Upper lobe of left lung (tissue), 6 donors: Measurements from ENCODE around the gene HOATZ. TPM values are rescaled to one million over a fixed set of nuclear protein-coding genes. Genes with fewer than 3 reads are reported as not detected.

Source experiments
- ATAC-seq, 2 donors: fragments of 200-7000 bp; cut with Tn5 transposase; one replicate each; pipeline ENCODE4 v1.9.1; 2022; ENCODE audit warnings: mild to moderate bottlenecking in 2 of 2, moderate library complexity in 2 of 2; ENCODE audit not compliant: low FRiP score in 2 of 2
- DNase-seq, 2 donors: peaks; one replicate each; pipeline ENCODE4 v3.0.0-alpha.2; 2019 to 2020
- H3K27ac ChIP-seq, 4 donors: fragments of 200-600 bp; sonication (generic); one replicate each; pipeline ENCODE4 v1.5.1; 2016 to 2019
- H3K27me3 ChIP-seq, 4 donors: fragments of 200-600 bp; sonication (generic); one replicate each; pipeline ENCODE4 v1.5.1; 2017 to 2019
- H3K36me3 ChIP-seq, 4 donors: fragments of 200-600 bp; sonication (generic); one replicate each; pipeline ENCODE4 v1.5.1; 2016 to 2019
- H3K4me1 ChIP-seq, 4 donors: fragments of 200-600 bp; sonication (generic); one replicate each; pipeline ENCODE4 v1.5.1; 2018 to 2019
- H3K4me3 ChIP-seq, 4 donors: fragments of 200-600 bp; sonication (generic); one replicate each; pipeline ENCODE4 v1.5.1; 2017 to 2019; ENCODE audit warnings: mild to moderate bottlenecking in 2 of 4, moderate library complexity in 1 of 4
- H3K9me3 ChIP-seq, 4 donors: fragments of 200-600 bp; sonication (generic); one replicate each; pipeline ENCODE4 v1.5.1; 2018 to 2019
- CTCF ChIP-seq, 6 experiments: fragments of 450-650 bp in 4 of 6; fragments of 200-600 bp in 2 of 6; sonication (generic) in 2 of 6; IDR thresholded peaks; one replicate each; pipeline ENCODE4 v1.5.1; 2016 to 2019; ENCODE audit warnings: antibody characterized with exemption in 6 of 6
- EP300 ChIP-seq, 4 donors: sonication (generic); formaldehyde crosslinking; IDR thresholded peaks; one replicate each; pipeline ENCODE4 v1.5.1; 2017; ENCODE audit warnings: antibody characterized with exemption in 4 of 4, control low read depth in 2 of 4
- POLR2A ChIP-seq, 4 donors: fragments of 450-650 bp; IDR thresholded peaks; one replicate each; pipeline ENCODE4 v1.5.1; 2016 to 2017; ENCODE audit warnings: antibody characterized with exemption in 4 of 4, mild to moderate bottlenecking in 2 of 4
- POLR2AphosphoS5 ChIP-seq, 2 donors: sonication (generic); formaldehyde crosslinking; IDR thresholded peaks; one replicate each; pipeline ENCODE4 v1.5.1; 2017; ENCODE audit warnings: antibody characterized with exemption in 2 of 2
- WGBS, 2 donors: methylation state at CpG; one replicate each; pipeline ENCODE4 v1.1.5; 2017 to 2018; 5-methylcytosine and 5-hydroxymethylcytosine counted together
- total RNA-seq, 6 donors: library from RNA; depleted of rRNA in 4 of 6; stranded (reverse); fragments of >200 nt in 4 of 6; gene quantifications; one replicate each; pipeline versions ENCODE4 v1.1.0 to v1.2.1, GENCODE V29; 2016 to 2021
- donor health status: DM: no; HTN: no; CAD: no; lungs with moderate emphysema.
- donor health status: DM: no; HTN: yes; CAD: no; lungs with severe emphysema.

The HOATZ gene
- total RNA-seq, 6 donors from 2014 or later: 0.37 to 59.0 (median 8.1) TPM

- Histone ChIP-seq H3K27ac (no peak overlapping the region), H3K4me3 (no peak overlapping the region), H3K9me3 (peaks cover 0 to 3% (median 0%) of the 10 kb centered on the region in 4 donors), H3K4me1 (no peaks in the 10 kb centered on the region), H3K27me3 (no peaks in the 10 kb centered on the region), H3K36me3 (no peaks in the 10 kb centered on the region)
- ATAC-seq (no peak), DNase-seq (no peak)
- TF ChIP-seq POLR2AphosphoS5 (IDR thresholded peaks at IDR 0.05): no peak
- no peak for TF ChIP-seq EP300 (IDR thresholded peaks at IDR 0.05)
- TF ChIP-seq CTCF (IDR thresholded peaks at IDR 0.05): no peak
- TF ChIP-seq POLR2A (IDR thresholded peaks at IDR 0.05): no peak
These were observed 40.1 kb upstream of the HOATZ start for GRCh38 chr11:111474432-111474831.

- DNase-seq: no peak
- H3K9me3 ChIP-seq: peaks cover 0 to 3% (median 0%) of the 10 kb centered on the region in 4 donors
- no peak overlapping the region for H3K27ac ChIP-seq
- H3K4me3 ChIP-seq: no peak overlapping the region
- H3K27me3 ChIP-seq: no peaks in the 10 kb centered on the region
- H3K36me3 ChIP-seq: no peaks in the 10 kb centered on the region
- 40 to 41% methylated on average over 2 of the region's 2 CpGs for WGBS, 2 donors
- H3K4me1 ChIP-seq: no peaks in the 10 kb centered on the region
- no peak for TF ChIP-seq EP300 (IDR thresholded peaks at IDR 0.05)
- no peak for TF ChIP-seq CTCF (IDR thresholded peaks at IDR 0.05)
- no peak for TF ChIP-seq POLR2AphosphoS5 (IDR thresholded peaks at IDR 0.05)
- TF ChIP-seq POLR2A (IDR thresholded peaks at IDR 0.05): no peak
- no peak for ATAC-seq
These were observed 38.2 kb upstream of the HOATZ start for GRCh38 chr11:111476366-111476765.

GRCh38 chr11:111476956-111477355, 37.6 kb upstream of the HOATZ start:
- TF ChIP-seq EP300 (IDR thresholded peaks at IDR 0.05): no peak
- no peak for TF ChIP-seq CTCF (IDR thresholded peaks at IDR 0.05)
- no peak for TF ChIP-seq POLR2A (IDR thresholded peaks at IDR 0.05)
- H3K27ac ChIP-seq: no peak overlapping the region
- 68 to 69% methylated on average over 3 of the region's 3 CpGs for WGBS, 2 donors
- no peaks in the 10 kb centered on the region for H3K4me1 ChIP-seq
- ATAC-seq (no peak), DNase-seq (no peak)
- H3K9me3 ChIP-seq: peaks cover 0 to 3% (median 0%) of the 10 kb centered on the region in 4 donors
- H3K4me3 ChIP-seq: no peak overlapping the region
- no peaks in the 10 kb centered on the region for H3K27me3 ChIP-seq
- no peaks in the 10 kb centered on the region for H3K36me3 ChIP-seq

GRCh38 chr11:111477898-111478297, 36.7 kb upstream of the HOATZ start:
- ATAC-seq (no peak), DNase-seq (no peak)
- Histone ChIP-seq H3K27ac (no peak overlapping the region), H3K4me3 (no peak overlapping the region), H3K36me3 (no peaks in the 10 kb centered on the region), H3K9me3 (peaks cover 0 to 4% (median under 1%) of the 10 kb centered on the region in 4 donors), H3K27me3 (no peaks in the 10 kb centered on the region), H3K4me1 (no peaks in the 10 kb centered on the region)
- no peak for TF ChIP-seq EP300 (IDR thresholded peaks at IDR 0.05)
- TF ChIP-seq CTCF (IDR thresholded peaks at IDR 0.05): no peak
- TF ChIP-seq POLR2A (IDR thresholded peaks at IDR 0.05): no peak
- TF ChIP-seq POLR2AphosphoS5 (IDR thresholded peaks at IDR 0.05): no peak
- WGBS, 2 donors: 91 to 93% methylated on average over 2 of the region's 2 CpGs

- H3K36me3 ChIP-seq: no peaks in the 10 kb centered on the region
- H3K9me3 ChIP-seq: peaks cover 0 to 9% (median 4%) of the 10 kb centered on the region in 4 donors
- no peaks in the 10 kb centered on the region for H3K4me1 ChIP-seq
- ATAC-seq (no peak), DNase-seq (no peak)
- TF ChIP-seq POLR2AphosphoS5 (IDR thresholded peaks at IDR 0.05): no peak
- no peak for TF ChIP-seq POLR2A (IDR thresholded peaks at IDR 0.05)
- no peak for TF ChIP-seq EP300 (IDR thresholded peaks at IDR 0.05)
- TF ChIP-seq CTCF (IDR thresholded peaks at IDR 0.05): no peak
- no peaks in the 10 kb centered on the region for H3K27me3 ChIP-seq
- 79 to 89% methylated on average over 1 of the region's 1 CpG for WGBS, 2 donors
- H3K27ac ChIP-seq: no peak overlapping the region
- no peak overlapping the region for H3K4me3 ChIP-seq
These were observed 34.9 kb upstream of the HOATZ start for GRCh38 chr11:111479666-111480065.
